Mucosa of stomach (tissue), 1 donor: ENCODE data around the gene CALD1.

ENCODE experiments used
- H3K27me3 ChIP-seq: one replicate; pipeline ENCODE4 v1.7.0; 2013; ENCODE audit warnings: mild to moderate bottlenecking, low read length; ENCODE audit not compliant: control insufficient read depth, insufficient read depth
- H3K36me3 ChIP-seq: one replicate; pipeline ENCODE4 v1.7.0; 2013; ENCODE audit warnings: low read length; ENCODE audit not compliant: control insufficient read depth, insufficient read depth
- H3K4me1 ChIP-seq: one replicate; pipeline ENCODE4 v1.7.0; 2013; ENCODE audit warnings: mild to moderate bottlenecking, low read length; ENCODE audit not compliant: control insufficient read depth, insufficient read depth
- H3K4me3 ChIP-seq: one replicate; pipeline ENCODE4 v1.7.0; 2013; ENCODE audit warnings: low read length
- H3K9ac ChIP-seq: one replicate; pipeline ENCODE4 v1.7.0; 2013; ENCODE audit warnings: mild to moderate bottlenecking, low read length, moderate library complexity
- H3K9me3 ChIP-seq: one replicate; pipeline ENCODE4 v1.7.0; 2013; ENCODE audit warnings: mild to moderate bottlenecking, low read length, moderate library complexity; ENCODE audit not compliant: control insufficient read depth
- donor health status: Pancreatic carcinoma.

CALD1 gene

GRCh38 chr7:134799377-134799776 is 19.9 kb downstream of the CALD1 start:
- Histone ChIP-seq H3K36me3 (no peaks in the 10 kb centered on the region), H3K4me1 (no peaks in the 10 kb centered on the region), H3K4me3 (no peak overlapping the region), H3K27me3 (no peaks in the 10 kb centered on the region), H3K9ac (no peak overlapping the region), H3K9me3 (no peaks in the 10 kb centered on the region)

GRCh38 chr7:134802762-134803161 is 23.3 kb downstream of the CALD1 start:
- no peaks in the 10 kb centered on the region for H3K9me3 ChIP-seq
- no peaks in the 10 kb centered on the region for H3K27me3 ChIP-seq
- H3K9ac ChIP-seq: no peak overlapping the region
- H3K36me3 ChIP-seq: no peaks in the 10 kb centered on the region
- no peaks in the 10 kb centered on the region for H3K4me1 ChIP-seq
- H3K4me3 ChIP-seq: no peak overlapping the region

GRCh38 chr7:134804351-134804750 is 24.9 kb downstream of the CALD1 start:
- H3K36me3 ChIP-seq: no peaks in the 10 kb centered on the region
- H3K9ac ChIP-seq: no peak overlapping the region
- H3K4me1 ChIP-seq: no peaks in the 10 kb centered on the region
- H3K9me3 ChIP-seq: no peaks in the 10 kb centered on the region
- H3K4me3 ChIP-seq: no peak overlapping the region
- no peaks in the 10 kb centered on the region for H3K27me3 ChIP-seq

- no peaks in the 10 kb centered on the region for H3K36me3 ChIP-seq
- H3K4me1 ChIP-seq: no peaks in the 10 kb centered on the region
- no peaks in the 10 kb centered on the region for H3K9me3 ChIP-seq
- H3K4me3 ChIP-seq: no peak overlapping the region
- H3K9ac ChIP-seq: no peak overlapping the region
- H3K27me3 ChIP-seq: no peaks in the 10 kb centered on the region
These were observed 25.4 kb downstream of the CALD1 start for GRCh38 chr7:134804854-134805253.

DNA sequence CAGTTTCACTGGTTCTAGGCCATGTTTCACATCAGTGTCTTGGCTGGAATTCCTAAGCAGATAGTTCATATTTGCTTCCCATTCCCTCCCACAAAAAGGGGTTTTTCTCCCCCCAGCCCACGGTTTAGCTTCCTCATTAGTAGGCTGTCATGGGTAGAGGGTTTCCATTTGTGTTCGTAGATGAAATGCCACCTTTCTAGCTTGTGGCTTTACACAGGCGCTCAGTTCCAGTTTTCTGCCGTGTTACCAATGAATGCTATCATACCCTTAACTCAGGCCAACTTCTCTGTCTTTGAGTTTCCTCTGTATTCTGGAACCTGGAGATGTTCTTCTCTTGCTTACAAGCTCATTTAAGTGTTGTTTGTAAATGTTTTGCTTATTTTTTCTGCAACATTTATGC is 26.8 kb downstream of the CALD1 start:
- no peak overlapping the region for H3K9ac ChIP-seq
- no peaks in the 10 kb centered on the region for H3K27me3 ChIP-seq
- H3K36me3 ChIP-seq: no peaks in the 10 kb centered on the region
- no peaks in the 10 kb centered on the region for H3K4me1 ChIP-seq
- no peaks in the 10 kb centered on the region for H3K9me3 ChIP-seq
- H3K4me3 ChIP-seq: no peak overlapping the region

GRCh38 chr7:134809616-134810015 is 30.2 kb downstream of the CALD1 start:
- no peak overlapping the region for H3K4me3 ChIP-seq
- H3K27me3 ChIP-seq: no peaks in the 10 kb centered on the region
- H3K9ac ChIP-seq: no peak overlapping the region
- H3K36me3 ChIP-seq: no peaks in the 10 kb centered on the region
- H3K9me3 ChIP-seq: no peaks in the 10 kb centered on the region
- H3K4me1 ChIP-seq: no peaks in the 10 kb centered on the region

- Histone ChIP-seq H3K4me1 (no peaks in the 10 kb centered on the region), H3K4me3 (no peak overlapping the region), H3K27me3 (no peaks in the 10 kb centered on the region), H3K36me3 (no peaks in the 10 kb centered on the region), H3K9me3 (no peaks in the 10 kb centered on the region), H3K9ac (no peak overlapping the region)
These were observed 32.3 kb downstream of the CALD1 start for GRCh38 chr7:134811765-134812164.

DNA sequence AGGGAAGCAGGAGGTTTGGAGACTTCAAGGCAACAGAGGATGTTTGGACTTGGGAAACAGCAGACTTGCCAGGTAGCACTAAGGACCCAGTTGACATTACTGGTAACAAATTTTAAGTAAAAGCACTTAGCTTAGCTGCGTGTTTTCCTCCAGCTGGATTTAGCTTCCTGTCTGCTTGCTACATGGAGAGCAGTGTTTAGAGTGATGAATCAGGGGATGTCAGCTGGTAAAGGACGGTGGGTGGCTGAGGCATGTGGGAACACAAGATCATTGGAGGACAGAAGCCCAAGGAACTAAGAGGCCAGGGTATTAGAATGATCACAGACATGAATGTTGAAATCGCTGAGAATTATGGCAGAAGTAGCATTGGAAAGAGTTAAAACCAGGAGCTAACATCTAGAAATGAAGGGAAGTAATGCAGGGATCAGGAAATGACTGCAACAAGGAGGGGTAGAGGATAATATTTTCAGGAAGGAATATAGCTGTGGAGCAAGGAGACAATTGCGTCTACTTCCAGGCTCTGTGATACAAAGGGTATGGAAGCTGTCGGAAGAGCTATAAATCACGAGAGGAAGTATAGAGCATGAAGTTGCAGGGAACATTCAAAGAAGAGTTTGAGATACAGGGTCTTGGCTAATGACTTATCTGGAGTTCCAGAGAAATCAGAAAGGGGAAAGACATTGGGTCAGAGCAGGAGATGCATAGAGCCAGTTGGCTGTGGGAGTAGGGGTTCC is 34.4 kb downstream of the CALD1 start:
- no peaks in the 10 kb centered on the region for H3K27me3 ChIP-seq
- H3K36me3 ChIP-seq: no peaks in the 10 kb centered on the region
- H3K4me3 ChIP-seq: no peak overlapping the region
- H3K4me1 ChIP-seq: no peaks in the 10 kb centered on the region
- no peak overlapping the region for H3K9ac ChIP-seq
- no peaks in the 10 kb centered on the region for H3K9me3 ChIP-seq

- no peaks in the 10 kb centered on the region for H3K9me3 ChIP-seq
These were observed 35.4 kb downstream of the CALD1 start for GRCh38 chr7:134814730-134815364.

GRCh38 chr7:134818613-134819345 is 39.3 kb downstream of the CALD1 start:
- Histone ChIP-seq H3K36me3 (no peaks in the 10 kb centered on the region), H3K4me3 (no peak overlapping the region)

More at GRCh38 chr7:134814730-134815364, 35.4 kb downstream of the CALD1 start:
- no peaks in the 10 kb centered on the region for H3K27me3 ChIP-seq
- no peaks in the 10 kb centered on the region for H3K4me1 ChIP-seq
- no peaks in the 10 kb centered on the region for H3K36me3 ChIP-seq
- no peak overlapping the region for H3K9ac ChIP-seq
- H3K4me3 ChIP-seq: no peak overlapping the region

GRCh38 chr7:134819401-134819800 is 40.0 kb downstream of the CALD1 start:
- H3K4me3 ChIP-seq: no peak overlapping the region
- H3K36me3 ChIP-seq: no peaks in the 10 kb centered on the region
- no peaks in the 10 kb centered on the region for H3K9me3 ChIP-seq
- H3K9ac ChIP-seq: no peak overlapping the region
- H3K4me1 ChIP-seq: no peaks in the 10 kb centered on the region
- no peaks in the 10 kb centered on the region for H3K27me3 ChIP-seq

More at GRCh38 chr7:134818613-134819345, 39.3 kb downstream of the CALD1 start:
- Histone ChIP-seq H3K27me3 (no peaks in the 10 kb centered on the region), H3K9ac (no peak overlapping the region), H3K4me1 (no peaks in the 10 kb centered on the region), H3K9me3 (no peaks in the 10 kb centered on the region)

DNA sequence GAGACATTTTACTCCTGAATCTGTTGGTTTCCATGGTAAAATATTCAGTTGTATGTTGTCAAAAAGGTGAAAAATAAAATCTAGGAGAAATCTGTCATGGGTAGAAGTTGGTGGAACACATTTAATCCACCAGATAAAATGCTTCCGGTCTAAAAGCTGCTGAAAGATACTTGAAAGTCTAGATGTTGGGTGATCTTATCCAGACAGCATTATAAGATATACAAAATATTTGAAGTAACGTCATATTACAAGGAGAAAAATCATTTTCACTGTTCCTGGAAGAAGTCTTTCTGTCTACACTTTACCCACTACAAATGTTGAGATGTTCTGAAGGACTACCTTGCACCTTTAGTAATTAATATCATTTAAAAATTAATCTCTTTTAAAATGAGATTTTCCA is 40.9 kb downstream of the CALD1 start:
- Histone ChIP-seq H3K4me3 (no peak overlapping the region), H3K9me3 (no peaks in the 10 kb centered on the region), H3K36me3 (no peaks in the 10 kb centered on the region), H3K27me3 (no peaks in the 10 kb centered on the region), H3K4me1 (no peaks in the 10 kb centered on the region), H3K9ac (no peak overlapping the region)
